Keratinocyte (primary cell): ENCODE data around the gene HIP1. TPM values are rescaled to one million over a fixed set of nuclear protein-coding genes. Genes with fewer than 3 reads are reported as not detected.
"Not testable (repeated sequence)": the region's sequence is repeated elsewhere in the genome, so short reads cannot be mapped to it uniquely, and the experiment has no call there.

Experiments
- DNase-seq: peaks from one replicate; pipeline ENCODE4 v3.0.0-alpha.2; 2011; ENCODE audit warnings: low read depth, missing footprints, low spot score
- FAIRE-seq: peaks from 2 replicates; lab custom pipeline; 2011; peaks lifted over from hg19 to GRCh38; lab: Jason Lieb, UNC
- H2AFZ ChIP-seq: 2 replicates; pipeline ENCODE4 v1.6.0; 2012; ENCODE audit warnings: low read length, control low read depth, inconsistent platforms; ENCODE audit not compliant: control insufficient read depth
- H3K27ac ChIP-seq: 2 replicates; pipeline ENCODE4 v1.5.1; 2011; ENCODE audit warnings: low read length; ENCODE audit not compliant: control insufficient read depth, insufficient read depth
- H3K27me3 ChIP-seq: 3 replicates; pipeline ENCODE4 v1.6.0; 2011; ENCODE audit warnings: low read length; ENCODE audit not compliant: control insufficient read depth, insufficient read depth; ENCODE audit errors: extremely low read depth
- H3K36me3 ChIP-seq, 2 experiments: 2 replicates in 1 of 2; 3 replicates in 1 of 2; pipeline ENCODE4 v1.5.1; 2011; ENCODE audit warnings: low read length in 2 of 2, mild to moderate bottlenecking in 1 of 2; ENCODE audit not compliant: control insufficient read depth in 2 of 2, insufficient read depth in 2 of 2; ENCODE audit errors: extremely low read depth in 1 of 2
- H3K4me1 ChIP-seq: 3 replicates; pipeline ENCODE4 v1.5.1; 2011; ENCODE audit warnings: low read length; ENCODE audit not compliant: control insufficient read depth, insufficient read depth; ENCODE audit errors: extremely low read depth
- H3K4me2 ChIP-seq: 3 replicates; pipeline ENCODE4 v1.6.0; 2011; ENCODE audit warnings: low read depth, low read length; ENCODE audit not compliant: control insufficient read depth, insufficient read depth; ENCODE audit errors: extremely low read depth
- H3K4me3 ChIP-seq, 3 experiments: fragments of 200-600 bp in 1 of 3; sonication (generic) in 1 of 3; 2 replicates in 2 of 3; 3 replicates in 1 of 3; pipeline ENCODE4 v1.5.1; 2011 to 2016; ENCODE audit warnings: low read length in 3 of 3, mild to moderate bottlenecking in 3 of 3, control low read depth in 2 of 3, inconsistent platforms in 1 of 3, low read depth in 1 of 3, mixed read lengths in 1 of 3, mixed run types in 1 of 3, moderate library complexity in 1 of 3; ENCODE audit not compliant: control insufficient read depth in 2 of 3, insufficient read depth in 2 of 3; ENCODE audit errors: extremely low read depth in 1 of 3
- H3K79me2 ChIP-seq: 2 replicates; pipeline ENCODE4 v1.6.0; 2012; ENCODE audit warnings: low read length; ENCODE audit not compliant: control insufficient read depth, insufficient read depth
- H3K9ac ChIP-seq: 3 replicates; pipeline ENCODE4 v1.6.0; 2011; ENCODE audit warnings: low read length; ENCODE audit not compliant: control insufficient read depth, insufficient read depth; ENCODE audit errors: extremely low read depth
- H3K9me1 ChIP-seq: 3 replicates; pipeline ENCODE4 v1.6.0; 2011; ENCODE audit warnings: low read length; ENCODE audit not compliant: control insufficient read depth, insufficient read depth; ENCODE audit errors: extremely low read depth
- H3K9me3 ChIP-seq: 2 replicates; pipeline ENCODE4 v1.5.1; 2012; ENCODE audit warnings: low read depth, low read length; ENCODE audit not compliant: control insufficient read depth
- H4K20me1 ChIP-seq: 3 replicates; pipeline ENCODE4 v1.6.0; 2011; ENCODE audit warnings: low read length; ENCODE audit not compliant: control insufficient read depth, insufficient read depth; ENCODE audit errors: extremely low read depth
- CTCF ChIP-seq, 3 experiments: IDR thresholded peaks in 1 of 3; conservative IDR thresholded peaks in 1 of 3; optimal IDR thresholded peaks in 1 of 3; 2 replicates in 2 of 3; 3 replicates in 1 of 3; pipeline versions ENCODE3 to v1.5.1; 2011; ENCODE audit warnings: low read length in 3 of 3, mild to moderate bottlenecking in 3 of 3, moderate library complexity in 2 of 3, control low read depth in 1 of 3, inconsistent platforms in 1 of 3; ENCODE audit not compliant: insufficient read depth in 2 of 3; ENCODE audit errors: extremely low read depth in 1 of 3
- EZH2 ChIP-seq: IDR thresholded peaks from one replicate; pipeline ENCODE4 v1.6.1; 2012; ENCODE audit warnings: inconsistent platforms, mild to moderate bottlenecking, low read length, moderate library complexity
- dilution Hi-C: fragments of 300-500 bp; cut with MboI; formaldehyde crosslinking; loops from one replicate; pipeline ENCODE4 v1.7.0; 2020; ENCODE audit warnings: low sequenced_read_pairs; ENCODE audit not compliant: extremely low pct_ligation_motif_present
- polyA plus RNA-seq, 5 experiments: library from polyadenylated mRNA; depleted of rRNA in 3 of 5; stranded (reverse) in 3 of 5; stranded (forward) in 1 of 5; unstranded in 1 of 5; fragments of >200 nt; gene quantifications; 1 replicate in 1 of 5; 2 replicates in 3 of 5; 3 replicates in 1 of 5; pipeline versions ENCODE4 v1.2.1 to v1.2.3, GENCODE V29; 2011 to 2012; ENCODE audit warnings: missing spikeins in 2 of 5, low read depth in 1 of 5, low replicate concordance in 1 of 5

HIP1 gene
- polyA plus RNA-seq, 1 donor (not counting 4 experiments of a cell fraction or from before 2014, with no cell fraction given): 5.0 TPM

GRCh38 chr7:75571209-75571608, 167.5 kb downstream of the HIP1 start:
- Histone ChIP-seq H3K9me3 (no peaks in the 10 kb centered on the region), H4K20me1 (no peaks in the 10 kb centered on the region), H3K36me3 (no peaks in the 10 kb centered on the region), H2AFZ (no peak overlapping the region), H3K9ac (no peak overlapping the region), H3K4me2 (no peak overlapping the region), H3K27me3 (peaks cover 6% of the 10 kb centered on the region), H3K79me2 (no peaks in the 10 kb centered on the region), H3K9me1 (no peaks in the 10 kb centered on the region), H3K27ac (no peak overlapping the region), H3K4me3 (no peak overlapping the region), H3K4me1 (no peaks in the 10 kb centered on the region)
- dilution Hi-C loops: no loop called here
- TF ChIP-seq CTCF (optimal IDR thresholded peaks at IDR 0.05 in 1 of 3, IDR thresholded peaks at IDR 0.05 in 1 of 3, conservative IDR thresholded peaks at IDR 0.05 in 1 of 3; ENCODE audit: extremely low read depth in 1 of 3, insufficient read depth in 2 of 3, low read length in 3 of 3) (no peak), EZH2 (no peak)
- FAIRE-seq (no peak), DNase-seq (no peak)

GRCh38 chr7:75569629-75570282, 169.0 kb downstream of the HIP1 start:
- H3K4me3 ChIP-seq, H3K27ac ChIP-seq, H3K4me1 ChIP-seq, H3K36me3 ChIP-seq, H3K9ac ChIP-seq, dilution Hi-C loops, H3K9me3 ChIP-seq, H4K20me1 ChIP-seq, H3K27me3 ChIP-seq, H3K79me2 ChIP-seq, H2AFZ ChIP-seq, H3K9me1 ChIP-seq, FAIRE-seq, H3K4me2 ChIP-seq, DNase-seq: not testable (repeated sequence)
